AG20443 (cell line): ENCODE data around the gene PRLH.

Source experiments
- DNase-seq: peaks from one replicate; pipeline ENCODE4 v3.0.0; 2012; ENCODE audit warnings: low spot score, mixed read lengths

PRLH gene, protein sequence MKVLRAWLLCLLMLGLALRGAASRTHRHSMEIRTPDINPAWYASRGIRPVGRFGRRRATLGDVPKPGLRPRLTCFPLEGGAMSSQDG

DNA sequence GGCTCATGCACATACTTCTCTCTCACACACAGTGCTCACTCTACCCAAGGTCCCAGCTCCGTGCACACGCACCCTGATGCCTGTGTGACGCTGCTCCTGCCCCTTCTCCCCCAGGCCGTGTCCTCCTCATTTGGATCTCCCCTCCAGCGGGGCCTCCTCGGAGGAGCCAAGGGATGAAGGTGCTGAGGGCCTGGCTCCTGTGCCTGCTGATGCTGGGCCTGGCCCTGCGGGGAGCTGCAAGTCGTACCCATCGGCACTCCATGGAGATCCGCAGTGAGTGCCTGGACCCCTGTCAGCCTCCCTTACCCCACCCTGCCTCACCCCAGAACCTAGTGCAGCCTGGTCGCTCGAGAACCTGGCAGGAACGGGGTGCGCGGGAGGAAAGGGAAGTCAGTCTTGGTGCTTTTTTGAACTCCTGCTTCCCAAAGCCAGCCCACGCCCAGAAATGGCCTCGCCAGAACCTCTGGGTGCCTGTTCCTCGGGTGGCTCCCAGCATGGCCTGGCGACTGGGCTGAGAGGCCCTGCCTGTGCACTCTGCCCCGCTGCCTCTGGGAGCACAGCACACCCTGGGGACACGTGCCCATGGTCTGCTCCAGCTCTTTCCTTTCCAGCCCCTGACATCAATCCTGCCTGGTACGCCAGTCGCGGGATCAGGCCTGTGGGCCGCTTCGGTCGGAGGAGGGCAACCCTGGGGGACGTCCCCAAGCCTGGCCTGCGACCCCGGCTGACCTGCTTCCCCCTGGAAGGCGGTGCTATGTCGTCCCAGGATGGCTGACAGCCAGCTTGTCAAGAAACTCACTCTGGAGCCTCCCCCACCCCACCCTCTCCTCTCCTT is at the start of gene PRLH:
Gene PRLH, plus strand, starts transcription at position 174 of the 835 bp plus-strand sequence. Its CDS starts 0 bp downstream, at position 174.
- DNase-seq, result no peak

DNA sequence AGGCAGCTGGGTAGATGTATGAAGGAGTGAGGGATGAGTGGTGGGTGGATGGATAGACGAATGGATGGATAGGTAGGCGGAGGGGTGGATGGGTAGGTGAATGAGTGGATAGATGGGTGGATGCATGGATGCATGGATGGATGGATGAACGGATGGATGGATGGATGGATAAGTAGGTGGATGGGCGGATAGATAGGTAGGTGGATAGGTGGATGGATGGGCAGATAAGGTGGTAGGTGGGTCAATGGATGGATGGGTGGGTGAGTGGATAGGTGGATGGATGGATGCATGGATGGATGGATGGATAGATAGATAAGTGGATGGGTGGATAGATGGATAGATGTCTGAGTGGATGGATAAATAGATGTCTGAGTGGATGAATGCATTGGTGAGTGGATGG is 49.2 kb upstream of the PRLH start:
- no peak for DNase-seq

DNA sequence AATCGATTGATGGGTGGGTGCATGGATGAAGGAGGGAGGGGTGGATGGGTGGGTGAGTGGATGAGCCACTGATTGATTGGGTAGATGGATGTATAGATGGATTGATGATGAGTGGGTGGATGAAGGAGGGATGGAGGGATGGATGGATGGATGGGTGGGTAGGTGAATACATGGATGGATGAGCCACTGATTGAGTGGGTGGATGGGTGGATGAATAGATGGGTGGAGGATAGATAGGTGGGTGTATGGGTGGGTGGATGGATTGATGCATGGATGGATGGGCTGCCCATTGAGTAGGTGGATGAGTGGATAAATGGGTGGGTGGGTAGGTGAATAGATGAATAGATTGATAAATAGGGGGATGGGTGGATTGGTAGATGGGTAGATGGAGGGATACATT is 48.4 kb upstream of the PRLH start:
- DNase-seq, result no peak

DNA sequence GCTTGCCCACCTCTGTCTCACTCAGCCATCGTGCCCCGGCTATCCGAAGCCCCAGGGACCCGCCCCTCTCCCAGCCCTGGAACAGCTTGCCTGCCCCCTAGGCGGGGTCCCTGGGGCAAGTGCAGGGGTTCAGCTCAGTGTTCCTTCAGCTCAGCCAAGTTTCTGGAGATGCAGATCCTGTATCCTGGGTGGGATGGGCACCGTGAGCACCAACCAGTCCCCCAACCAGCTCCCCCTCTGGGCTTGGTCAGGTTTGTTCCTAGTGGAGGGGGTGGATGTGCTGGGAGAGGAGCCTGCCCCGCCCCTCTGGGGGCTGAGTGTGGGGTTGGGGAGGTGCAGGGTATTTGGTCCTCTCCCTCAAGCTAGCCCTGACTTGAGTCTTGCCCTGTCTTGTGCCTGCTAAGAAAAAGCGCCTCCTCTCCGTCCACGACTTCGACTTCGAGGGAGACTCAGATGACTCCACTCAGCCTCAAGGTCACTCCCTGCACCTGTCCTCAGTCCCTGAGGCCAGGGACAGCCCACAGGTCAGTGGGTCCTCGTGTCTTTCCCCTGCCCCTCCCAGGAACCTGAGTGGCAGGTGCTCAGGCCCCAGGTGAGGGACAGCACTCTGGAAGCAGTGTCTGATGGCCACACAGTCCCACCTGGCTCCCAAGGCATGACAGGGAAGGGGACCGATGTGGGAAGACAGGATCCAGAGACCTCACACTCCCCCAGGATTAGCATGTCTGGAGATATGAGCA is 46.7 kb upstream of the PRLH start:
- no peak for DNase-seq

DNA sequence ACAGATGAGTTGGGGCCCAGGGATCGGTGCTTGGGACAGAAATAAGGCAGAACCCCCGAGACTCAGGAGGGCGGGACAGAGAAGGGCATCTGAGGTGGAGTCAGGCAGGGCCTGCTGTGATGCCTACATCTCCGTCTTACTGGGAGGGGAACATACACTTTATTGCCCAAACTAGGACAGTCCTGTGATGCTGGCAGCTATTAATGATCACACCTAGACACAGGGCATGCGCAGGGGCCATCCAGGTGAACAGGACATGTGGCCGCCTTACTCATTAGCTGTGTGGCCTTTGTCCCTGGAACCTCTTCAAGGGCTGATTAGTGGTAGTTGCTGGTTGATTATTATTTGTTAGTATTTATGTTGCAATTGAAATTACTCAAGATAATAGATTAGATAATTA is 46.1 kb upstream of the PRLH start:
- no peak for DNase-seq

DNA sequence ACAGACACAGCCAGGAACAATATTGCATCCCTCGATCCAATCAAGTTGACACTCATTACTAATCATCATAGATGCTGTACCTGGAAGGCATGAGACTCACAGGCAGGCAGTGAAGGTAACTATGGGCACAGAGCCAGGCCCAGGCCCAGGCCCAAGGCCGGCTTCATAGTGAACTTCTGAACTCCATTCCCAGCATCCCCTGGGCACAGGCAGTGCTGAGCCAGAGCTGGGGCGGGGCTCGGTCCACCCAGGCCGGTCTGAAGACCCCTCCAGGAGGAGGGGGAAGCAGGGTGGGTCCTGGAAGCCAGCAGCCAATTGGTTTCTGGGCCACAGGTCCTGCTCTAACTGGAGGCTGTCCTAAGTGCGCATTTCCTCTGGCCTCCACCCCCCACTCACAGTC is 41.7 kb upstream of the PRLH start:
- DNase-seq, result no peak

DNA sequence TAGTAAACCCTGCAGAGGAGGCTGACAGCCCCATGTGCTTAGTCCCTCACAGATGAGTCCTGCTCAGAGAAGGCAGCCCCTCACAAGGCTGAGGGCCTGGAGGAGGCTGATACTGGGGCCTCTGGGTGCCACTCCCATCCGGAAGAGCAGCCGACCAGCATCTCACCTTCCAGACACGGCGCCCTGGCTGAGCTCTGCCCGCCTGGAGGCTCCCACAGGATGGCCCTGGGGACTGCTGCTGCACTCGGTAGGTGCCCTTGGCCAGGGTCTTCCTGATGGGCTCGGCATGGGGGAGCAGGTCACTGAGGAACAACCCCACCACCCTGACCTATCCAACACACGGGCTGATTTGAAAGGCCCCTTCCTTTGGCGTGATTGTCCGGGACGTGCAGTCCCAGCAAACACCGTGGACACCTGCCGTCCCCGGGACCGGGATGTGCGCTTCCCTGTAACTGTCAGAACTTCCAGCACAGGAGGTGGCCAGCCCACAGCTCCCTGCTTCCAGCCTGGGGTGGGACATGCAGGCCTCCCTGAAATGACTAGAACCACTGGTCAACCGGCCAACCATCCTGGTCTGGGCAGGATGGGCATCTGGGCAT is 40.7 kb upstream of the PRLH start:
- no peak for DNase-seq

DNA sequence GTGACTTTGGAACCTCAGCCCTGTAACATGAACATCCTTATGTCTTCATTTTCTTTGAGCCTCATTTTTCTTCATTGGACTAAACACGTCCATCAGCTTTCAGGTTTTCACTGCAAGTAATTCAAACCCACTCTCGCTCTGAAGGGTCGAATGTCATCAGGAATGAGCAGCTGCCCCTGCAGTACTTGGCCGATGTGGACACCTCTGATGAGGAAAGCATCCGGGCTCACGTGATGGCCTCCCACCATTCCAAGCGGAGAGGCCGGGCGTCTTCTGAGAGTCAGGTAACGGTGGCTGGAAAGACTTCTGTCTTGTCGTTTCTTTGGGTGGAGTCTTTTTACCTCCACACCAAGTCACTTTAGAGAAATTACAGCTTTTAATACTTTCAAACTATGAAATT is 39.1 kb upstream of the PRLH start:
- DNase-seq, result no peak

DNA sequence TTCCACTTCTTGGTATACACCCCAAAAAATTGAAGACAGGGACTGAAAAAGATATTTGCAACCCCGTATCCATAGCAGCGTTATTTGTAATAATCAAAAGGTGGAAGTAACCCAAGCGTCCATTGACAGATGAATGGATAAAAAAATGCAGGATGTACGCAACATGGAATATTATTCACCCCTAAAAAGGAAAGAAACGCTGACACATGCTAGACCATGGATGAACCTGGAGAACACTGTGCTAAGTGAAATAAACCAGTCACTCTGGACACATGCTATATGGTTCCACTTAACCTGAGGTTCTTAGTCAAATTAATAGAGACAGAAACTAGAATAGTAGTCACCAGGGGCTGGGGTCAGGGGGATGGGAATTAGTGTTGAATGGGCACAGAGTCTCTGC is 38.6 kb upstream of the PRLH start:
- no peak for DNase-seq

DNA sequence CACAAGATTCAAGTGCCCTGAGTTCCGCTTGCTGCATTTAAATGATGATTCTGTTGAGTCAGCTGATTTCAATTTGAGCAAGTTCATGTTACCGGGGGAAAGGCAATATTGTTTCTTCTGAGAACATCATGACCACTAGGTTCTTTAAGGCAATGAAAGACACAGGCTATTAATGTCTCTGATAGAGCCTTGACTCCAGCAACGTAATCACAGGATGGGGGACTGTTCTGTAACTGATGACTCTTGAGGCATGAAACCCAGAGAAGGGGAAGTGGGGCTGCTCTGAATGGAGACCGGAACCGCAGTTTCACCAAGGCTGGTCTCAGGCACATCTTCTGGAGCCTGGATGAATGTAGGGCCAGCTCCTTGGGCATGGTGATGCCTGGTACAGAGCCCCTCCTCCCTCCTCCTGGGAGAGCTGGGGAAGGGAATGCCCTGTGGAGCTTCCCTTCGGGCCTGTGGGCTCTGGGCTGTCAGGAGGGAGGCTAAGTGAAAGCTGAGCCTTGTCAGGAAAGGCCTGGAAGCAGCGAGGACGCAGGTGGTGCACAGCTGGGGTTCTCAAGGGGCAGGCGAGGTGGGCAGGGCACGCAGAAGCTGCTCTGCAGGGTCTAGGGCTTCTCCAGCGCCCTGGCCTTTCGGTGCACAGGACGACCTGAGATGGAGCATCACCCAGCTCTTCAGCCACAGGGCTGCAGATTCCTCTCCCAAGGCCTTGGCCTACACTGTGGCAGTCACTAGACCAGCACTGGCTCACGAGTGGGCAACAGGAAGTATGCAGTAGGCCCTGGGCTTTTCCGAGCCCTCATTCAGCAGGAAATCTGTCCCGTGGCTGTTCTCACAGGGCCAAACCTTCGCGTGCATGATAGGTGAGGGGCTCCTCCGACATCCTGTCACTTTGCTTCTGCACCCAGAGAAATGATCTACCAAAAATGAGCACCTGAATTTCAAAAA is 36.6 kb upstream of the PRLH start:
- no peak for DNase-seq

DNA sequence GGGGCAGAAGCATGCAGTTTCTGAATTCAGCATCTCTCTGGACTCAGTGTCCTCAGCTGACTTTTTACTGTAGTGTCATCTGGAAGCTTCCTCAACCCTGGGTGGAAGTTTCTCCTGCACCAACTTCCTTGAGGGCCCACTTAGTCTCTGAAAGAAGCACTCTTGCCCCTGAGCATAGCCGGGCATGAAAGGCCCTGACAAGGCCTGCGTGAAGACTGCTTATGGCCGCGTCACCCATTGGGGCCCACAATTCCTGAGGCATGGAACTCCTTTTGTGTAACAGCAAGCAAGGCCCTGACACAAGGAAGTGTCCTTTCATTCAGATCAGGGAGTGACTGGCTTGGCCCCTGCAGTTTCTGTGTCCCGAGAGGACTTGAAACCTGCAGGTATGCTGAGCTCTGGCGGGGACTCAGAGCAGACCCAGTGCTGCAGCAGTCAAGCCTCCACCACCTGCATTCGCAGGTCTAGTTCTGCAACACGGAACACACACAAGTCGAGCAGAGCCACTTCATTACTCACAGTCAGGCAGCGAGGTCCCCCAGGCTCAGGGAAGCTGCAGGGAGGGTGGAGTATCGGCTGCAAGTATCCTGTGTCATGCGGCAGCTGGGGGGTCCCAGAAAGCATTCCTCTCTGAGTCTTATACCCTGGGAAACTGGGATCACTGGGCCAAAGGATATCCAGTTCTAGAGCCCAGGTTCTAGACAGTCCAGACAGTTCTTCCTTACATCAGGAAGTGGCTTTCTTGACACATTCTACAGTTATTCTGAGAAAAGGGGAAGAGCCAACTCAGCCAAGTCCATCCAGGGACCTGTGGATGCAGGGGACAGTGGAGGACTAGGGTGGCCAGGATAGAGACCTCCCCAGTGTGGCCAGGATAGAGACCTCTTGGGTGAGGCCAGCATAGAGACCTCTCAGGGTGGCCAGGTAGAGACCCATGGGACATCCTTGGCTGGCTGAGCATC is 35.6 kb upstream of the PRLH start:
- DNase-seq, result no peak

DNA sequence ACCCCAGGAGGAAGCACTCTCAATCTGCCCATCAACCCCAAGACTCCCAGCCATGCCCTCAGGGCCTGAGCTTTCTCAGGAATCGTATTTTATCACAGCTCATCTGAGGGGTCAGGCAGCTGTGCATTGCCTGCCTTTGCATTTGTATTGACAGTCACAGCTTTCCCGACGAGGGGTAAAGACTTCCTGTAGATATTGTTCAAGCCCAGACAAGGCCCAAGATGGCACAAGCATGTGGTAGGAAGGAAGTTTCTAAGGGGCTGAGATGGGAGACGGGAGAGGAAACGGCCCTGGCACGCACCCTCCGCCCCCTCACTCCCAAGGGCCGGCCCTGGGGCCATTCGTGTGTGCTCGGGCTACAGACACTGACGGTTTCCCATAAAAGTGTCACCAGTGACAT is 34.2 kb upstream of the PRLH start:
- DNase-seq, result no peak

DNA sequence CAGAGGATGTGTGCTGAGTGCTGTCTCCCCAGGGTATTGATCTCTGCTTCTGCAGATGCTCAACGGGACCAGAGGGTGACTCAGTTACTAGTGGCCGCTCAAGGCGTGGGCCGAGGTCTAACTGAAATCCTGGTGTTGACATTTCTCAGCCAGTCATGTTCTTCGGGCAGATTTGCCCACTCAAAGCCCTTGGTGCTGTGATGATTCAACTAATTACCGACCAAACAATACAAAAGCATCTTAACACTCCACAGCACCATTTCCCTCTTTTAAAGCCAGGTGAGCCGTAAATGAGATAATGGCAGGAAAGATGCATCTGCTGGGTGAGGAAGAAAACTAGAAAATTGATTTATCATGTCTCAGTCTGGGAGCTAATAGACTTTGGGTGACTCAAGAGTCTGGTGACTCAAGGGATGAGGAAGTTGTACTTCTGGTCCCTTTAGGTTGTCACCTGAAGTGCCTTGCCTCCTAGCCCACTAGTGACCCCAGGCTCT is 32.7 kb upstream of the PRLH start:
- DNase-seq, result no peak

DNA sequence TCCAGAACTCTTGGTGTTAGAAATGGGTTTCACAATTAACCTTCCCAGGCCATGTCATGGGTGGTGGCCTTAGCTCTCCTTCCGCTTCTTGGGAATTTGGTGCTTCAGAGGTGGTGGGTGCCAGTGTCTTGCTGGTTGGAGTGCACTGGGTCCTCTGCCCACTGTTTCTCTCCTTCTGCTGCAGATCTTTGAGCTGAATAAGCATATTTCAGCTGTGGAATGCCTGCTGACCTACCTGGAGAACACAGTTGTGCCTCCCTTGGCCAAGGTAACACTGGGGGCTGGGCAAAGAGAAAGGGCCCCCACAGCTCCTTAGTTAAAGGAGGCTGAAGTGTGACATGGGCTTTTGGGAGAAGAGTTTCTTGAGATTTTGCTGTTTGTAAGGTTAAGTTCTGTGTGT is 32.0 kb upstream of the PRLH start:
- no peak for DNase-seq

DNA sequence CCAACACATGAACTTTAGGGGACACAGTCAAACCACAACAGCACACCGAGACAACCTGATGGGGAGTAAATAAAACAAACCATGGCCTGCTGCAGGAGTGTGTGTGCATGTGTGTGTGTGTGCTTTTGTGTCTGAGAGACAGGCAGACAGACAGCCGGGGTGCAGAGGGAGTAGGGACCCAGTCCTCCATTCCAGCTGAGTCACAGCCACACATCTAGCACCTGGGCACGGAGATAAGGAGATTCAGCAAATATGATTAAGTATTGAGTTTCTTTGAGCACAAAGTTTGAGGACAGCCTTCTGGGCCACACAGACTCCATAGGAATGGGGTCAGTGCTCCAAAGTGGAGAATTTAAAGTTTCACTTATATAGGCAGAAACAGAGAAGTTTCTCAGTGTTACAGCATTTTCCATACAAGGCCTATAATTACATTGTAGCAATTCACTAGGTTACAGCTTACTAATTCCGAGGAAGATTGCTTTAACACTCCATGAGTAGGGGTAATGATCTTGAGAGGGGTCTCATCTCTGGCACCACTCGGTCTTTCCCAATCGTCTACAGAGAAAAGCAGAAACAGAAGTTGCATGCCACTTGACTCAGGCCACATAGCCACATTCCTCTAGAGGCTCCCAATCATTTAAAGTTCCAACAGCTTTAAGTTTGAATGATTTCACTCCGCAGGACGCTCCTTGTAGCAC is 30.8 kb upstream of the PRLH start:
- no peak for DNase-seq

DNA sequence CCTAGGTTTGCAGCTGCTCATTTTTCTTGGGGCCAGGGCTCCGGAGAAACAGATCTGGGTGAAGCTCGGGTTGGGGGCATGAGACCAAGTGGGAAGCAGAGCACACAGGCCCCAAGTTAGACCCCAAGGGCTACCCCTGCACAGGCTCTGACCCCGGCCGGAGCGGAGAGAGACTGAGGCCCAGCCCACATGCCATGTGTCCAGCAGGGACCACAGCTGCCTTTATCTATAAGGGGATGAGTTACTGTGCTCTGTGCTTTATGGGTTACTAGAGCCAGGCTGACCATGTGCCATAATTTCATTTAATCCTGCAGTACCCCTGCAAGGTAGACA is 30.3 kb upstream of the PRLH start:
- no peak for DNase-seq

DNA sequence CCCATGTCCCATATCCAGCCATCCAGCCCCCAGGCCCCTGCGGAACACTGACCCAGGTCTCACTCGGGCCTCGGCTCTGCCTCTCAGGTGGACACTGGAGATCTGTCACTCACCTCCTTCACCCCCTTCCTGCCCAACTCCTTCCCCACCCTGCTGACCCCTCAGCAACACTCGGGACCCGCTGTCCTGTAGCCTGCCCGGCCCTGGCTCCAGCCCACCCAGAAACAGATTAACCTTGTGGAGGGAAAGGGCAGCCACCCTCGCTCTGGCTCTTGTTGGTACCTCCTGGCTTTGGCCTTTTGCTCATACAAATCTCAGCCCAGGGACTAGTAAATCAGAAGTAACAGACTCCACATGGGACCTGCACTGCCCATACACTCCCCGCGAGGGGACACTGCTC is 29.8 kb upstream of the PRLH start:
- DNase-seq, result no peak

DNA sequence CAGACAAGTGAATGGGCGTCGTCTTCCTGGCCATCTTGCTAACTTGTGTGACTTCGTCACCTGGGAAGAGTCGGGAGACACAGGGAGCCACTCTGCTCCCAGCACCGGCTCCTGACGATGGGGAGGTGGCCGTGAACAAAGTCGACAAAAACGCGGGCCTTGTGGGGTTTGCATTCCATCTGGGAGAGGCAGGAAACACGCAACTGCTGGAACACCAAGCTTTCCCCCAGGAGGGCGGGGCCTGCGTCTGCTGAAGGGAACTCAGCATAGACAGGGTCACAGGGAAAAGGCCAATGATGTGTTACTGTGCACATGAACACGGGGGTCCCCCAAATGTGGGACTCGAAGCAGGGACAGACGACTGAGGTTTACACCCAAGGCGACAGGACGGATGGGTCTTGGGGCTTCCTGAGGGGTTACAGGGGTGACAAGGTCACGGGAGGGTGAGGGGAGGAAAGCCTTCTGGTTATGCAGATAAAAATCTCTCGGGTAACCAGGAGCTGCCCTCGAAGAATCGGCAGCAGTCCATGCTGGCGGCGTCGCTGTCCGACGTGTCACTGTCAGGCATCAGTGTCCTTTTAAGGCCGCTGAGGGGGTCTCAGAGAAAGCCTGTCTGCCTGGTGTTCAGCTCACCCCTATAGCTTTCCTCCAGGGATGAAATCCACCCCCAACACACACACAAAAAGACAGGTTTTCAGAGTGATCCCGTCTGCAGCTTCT is 28.2 kb upstream of the PRLH start:
- DNase-seq, result no peak

DNA sequence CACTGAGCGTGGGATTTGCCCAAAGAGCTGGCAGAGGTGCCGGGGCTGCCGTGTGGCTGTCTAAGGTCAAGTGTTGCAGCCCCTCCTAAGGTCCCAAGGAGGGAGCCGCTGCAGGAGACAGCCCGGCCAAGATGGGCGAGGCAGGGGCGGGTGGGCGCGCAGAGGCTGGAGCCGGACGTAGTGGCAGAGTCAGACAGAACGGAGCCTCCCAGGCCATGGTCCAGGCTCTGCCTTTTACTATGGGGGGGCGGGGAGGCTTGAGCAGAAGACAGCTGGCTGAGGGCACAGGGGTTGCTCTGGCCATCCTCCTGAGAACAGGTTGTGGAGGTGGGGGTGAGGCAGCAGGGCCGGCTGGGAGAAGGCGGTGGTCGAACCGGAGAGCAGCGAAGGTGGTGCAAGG is 27.5 kb upstream of the PRLH start:
- DNase-seq, result no peak
